Nephron progenitor cell (in vitro differentiated cells): ENCODE results near the gene SUN2.

Source experiments
- DNase-seq: peaks from one replicate; pipeline ENCODE4 v3.0.0; 2021
- H3K27ac Mint-ChIP-seq: 2 replicates; pipeline ENCODE4 v1.8.0; 2021; ENCODE audit warnings: mild to moderate bottlenecking, moderate library complexity, mixed read lengths
- H3K27me3 Mint-ChIP-seq: 2 replicates; pipeline ENCODE4 v1.8.0; 2021; ENCODE audit warnings: mild to moderate bottlenecking, low read depth, mixed read lengths; ENCODE audit not compliant: poor library complexity
- H3K36me3 Mint-ChIP-seq: 2 replicates; pipeline ENCODE4 v1.8.0; 2021; ENCODE audit warnings: low read depth, mixed read lengths
- H3K4me1 Mint-ChIP-seq: 2 replicates; pipeline ENCODE4 v1.8.0; 2021; ENCODE audit warnings: mixed read lengths
- H3K4me3 Mint-ChIP-seq: 2 replicates; pipeline ENCODE4 v1.8.0; 2021; ENCODE audit warnings: mild to moderate bottlenecking, moderate library complexity, mixed read lengths
- H3K9me3 Mint-ChIP-seq: 2 replicates; pipeline ENCODE4 v1.8.0; 2021; ENCODE audit warnings: mild to moderate bottlenecking, moderate library complexity, mixed read lengths
- TF ChIP-seq, protein P1 (sequence below): fragments of 200-600 bp; sonication (generic); IDR thresholded peaks from 2 replicates; pipeline ENCODE4 v1.5.0; 2021; ENCODE audit warnings: antibody characterized with exemption

The SUN2 gene

DNA sequence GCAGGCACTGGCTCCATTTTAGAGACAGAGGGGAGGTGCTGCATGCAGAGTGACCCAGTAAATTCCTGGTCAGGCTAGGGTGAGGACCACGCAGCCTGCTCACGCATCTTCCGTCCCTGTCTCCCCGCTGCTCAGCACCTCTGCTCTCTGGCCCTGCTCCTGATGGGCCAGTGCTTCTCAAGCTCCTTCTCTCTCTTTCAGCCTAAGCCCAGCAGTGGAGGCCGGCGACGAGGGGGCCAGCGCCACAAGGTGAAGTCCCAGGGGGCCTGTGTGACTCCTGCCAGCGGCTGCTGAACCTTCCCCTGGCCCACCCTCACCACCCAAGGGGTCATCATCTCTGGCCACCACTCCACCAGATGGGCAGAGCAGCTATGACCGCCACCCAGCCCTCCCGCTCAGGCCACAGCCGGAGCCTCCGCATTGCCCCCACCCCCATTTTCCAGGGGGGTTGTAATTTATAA is 25.4 kb downstream of the SUN2 start:
- Mint-ChIP-seq H3K9me3 (no peaks in the 10 kb centered on the region), H3K27me3 (no peaks in the 10 kb centered on the region), H3K36me3 (peaks cover 41% of the 10 kb centered on the region), H3K4me3 (no peak overlapping the region), H3K27ac (peak overlapping the region; percentile 40), H3K4me1 (no peaks in the 10 kb centered on the region)
- no peak for DNase-seq
- TF ChIP-seq, protein P1, sequence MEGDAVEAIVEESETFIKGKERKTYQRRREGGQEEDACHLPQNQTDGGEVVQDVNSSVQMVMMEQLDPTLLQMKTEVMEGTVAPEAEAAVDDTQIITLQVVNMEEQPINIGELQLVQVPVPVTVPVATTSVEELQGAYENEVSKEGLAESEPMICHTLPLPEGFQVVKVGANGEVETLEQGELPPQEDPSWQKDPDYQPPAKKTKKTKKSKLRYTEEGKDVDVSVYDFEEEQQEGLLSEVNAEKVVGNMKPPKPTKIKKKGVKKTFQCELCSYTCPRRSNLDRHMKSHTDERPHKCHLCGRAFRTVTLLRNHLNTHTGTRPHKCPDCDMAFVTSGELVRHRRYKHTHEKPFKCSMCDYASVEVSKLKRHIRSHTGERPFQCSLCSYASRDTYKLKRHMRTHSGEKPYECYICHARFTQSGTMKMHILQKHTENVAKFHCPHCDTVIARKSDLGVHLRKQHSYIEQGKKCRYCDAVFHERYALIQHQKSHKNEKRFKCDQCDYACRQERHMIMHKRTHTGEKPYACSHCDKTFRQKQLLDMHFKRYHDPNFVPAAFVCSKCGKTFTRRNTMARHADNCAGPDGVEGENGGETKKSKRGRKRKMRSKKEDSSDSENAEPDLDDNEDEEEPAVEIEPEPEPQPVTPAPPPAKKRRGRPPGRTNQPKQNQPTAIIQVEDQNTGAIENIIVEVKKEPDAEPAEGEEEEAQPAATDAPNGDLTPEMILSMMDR = no peak

- DNase-seq = no peak
- H3K4me1 Mint-ChIP-seq = no peaks in the 10 kb centered on the region
- H3K4me3 Mint-ChIP-seq = no peak overlapping the region
- H3K27me3 Mint-ChIP-seq = no peaks in the 10 kb centered on the region
- no peak overlapping the region for H3K27ac Mint-ChIP-seq
- peaks cover 46% of the 10 kb centered on the region for H3K36me3 Mint-ChIP-seq
- H3K9me3 Mint-ChIP-seq = no peaks in the 10 kb centered on the region
- TF ChIP-seq, protein P1 = no peak
These were observed 25.9 kb downstream of the SUN2 start for GRCh38 chr22:38729946-38730345.

- no peaks in the 10 kb centered on the region for H3K4me1 Mint-ChIP-seq
- no peak for DNase-seq
- TF ChIP-seq, protein P1 = no peak
- H3K4me3 Mint-ChIP-seq = no peak overlapping the region
- peaks cover 54% of the 10 kb centered on the region for H3K36me3 Mint-ChIP-seq
- H3K27ac Mint-ChIP-seq = no peak overlapping the region
- no peaks in the 10 kb centered on the region for H3K27me3 Mint-ChIP-seq
- H3K9me3 Mint-ChIP-seq = no peaks in the 10 kb centered on the region
These were observed 26.7 kb downstream of the SUN2 start for GRCh38 chr22:38728871-38729796.

DNA sequence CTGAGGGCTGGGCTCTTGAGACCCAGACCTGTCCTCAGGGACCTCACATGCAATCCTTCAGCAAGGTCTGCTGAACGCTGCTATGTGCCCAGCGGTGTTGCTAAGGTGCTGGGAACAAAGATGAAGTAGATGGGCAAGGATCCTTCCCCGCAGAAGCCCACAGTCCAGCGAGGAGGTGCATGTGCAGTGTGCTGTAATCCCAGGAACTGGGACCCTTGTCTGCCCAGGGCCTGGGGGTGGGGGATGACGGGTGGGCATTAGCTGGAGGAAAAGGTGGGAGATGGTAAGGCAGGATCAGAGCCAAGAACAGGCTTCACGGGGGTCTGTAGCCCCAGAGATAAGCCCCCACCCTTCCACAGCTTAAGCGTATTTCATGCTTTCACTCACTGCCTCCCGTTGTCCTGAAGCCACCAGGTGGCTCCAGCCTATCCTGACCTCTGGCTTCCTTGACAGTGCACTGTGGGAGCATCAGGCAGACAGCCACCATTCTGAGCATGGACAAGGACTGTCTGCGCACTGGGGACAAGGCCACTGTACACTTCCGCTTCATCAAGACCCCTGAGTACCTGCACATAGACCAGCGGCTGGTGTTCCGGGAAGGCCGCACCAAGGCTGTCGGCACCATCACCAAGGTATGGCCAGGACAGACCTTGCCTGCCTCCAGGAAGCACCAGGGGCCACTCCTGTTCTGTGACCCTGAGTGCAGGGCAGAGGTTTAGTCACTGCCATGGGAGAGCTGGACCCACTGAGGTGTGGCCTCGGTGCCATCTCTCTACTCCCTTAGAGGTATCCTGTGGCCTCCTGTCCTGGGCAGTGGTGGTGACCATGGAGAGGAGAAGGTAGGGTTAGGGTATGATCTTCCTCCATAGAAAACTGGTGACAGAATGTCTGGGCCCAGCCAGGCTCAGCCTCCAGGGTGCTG is 28.0 kb downstream of the SUN2 start:
- Mint-ChIP-seq H3K4me1 (no peaks in the 10 kb centered on the region), H3K27ac (no peak overlapping the region), H3K9me3 (no peaks in the 10 kb centered on the region), H3K36me3 (peaks cover 67% of the 10 kb centered on the region), H3K4me3 (no peak overlapping the region), H3K27me3 (no peaks in the 10 kb centered on the region)
- TF ChIP-seq, protein P1 = no peak
- no peak for DNase-seq

DNA sequence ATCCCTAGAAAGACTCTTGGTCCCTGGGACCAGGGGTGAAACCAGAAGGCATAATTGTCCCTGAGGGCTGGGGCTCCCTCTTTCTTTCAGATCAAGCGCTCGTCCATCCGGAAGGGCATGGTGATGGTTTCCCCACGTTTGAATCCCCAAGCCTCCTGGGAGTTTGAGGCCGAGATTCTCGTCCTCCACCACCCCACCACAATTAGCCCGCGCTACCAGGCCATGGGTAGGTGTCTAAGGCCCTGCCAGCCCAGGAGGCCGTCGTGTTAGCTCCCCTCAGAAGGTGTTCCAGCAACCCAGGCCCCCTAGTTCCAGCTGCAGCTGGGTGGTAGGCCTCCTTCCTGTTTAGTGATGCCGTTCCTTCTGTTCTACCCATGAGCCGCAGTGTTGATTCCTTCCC is 28.7 kb downstream of the SUN2 start:
- Mint-ChIP-seq H3K9me3 (no peaks in the 10 kb centered on the region), H3K27me3 (no peaks in the 10 kb centered on the region), H3K4me1 (no peaks in the 10 kb centered on the region), H3K4me3 (no peak overlapping the region), H3K36me3 (peaks cover 71% of the 10 kb centered on the region), H3K27ac (no peak overlapping the region)
- no peak for DNase-seq
- TF ChIP-seq, protein P1 = no peak
